ENCODE measurements around the gene NTM. TPM values are rescaled to one million over a fixed set of nuclear protein-coding genes. Genes with fewer than 3 reads are reported as not detected.

NTM gene
- total and polyA plus RNA-seq, 2 donors (not counting 3 experiments of a cell fraction or from before 2014, with no cell fraction given): 1.00 to 1.1 TPM

- Histone ChIP-seq H3K36me3 (ENCODE audit: control insufficient read depth in 2 of 2, extremely low read depth in 1 of 2, insufficient read depth in 2 of 2, low read length in 2 of 2) (no peaks in the 10 kb centered on the region), H3K27ac (ENCODE audit: insufficient read depth, low read depth, low read length) (no peak overlapping the region), H4K20me1 (replicated peaks; ENCODE audit: control insufficient read depth, extremely low read depth, insufficient read depth, low read length) (no peaks in the 10 kb centered on the region), H3K9ac (replicated peaks; ENCODE audit: extremely low read depth, insufficient read depth, low read length) (no peak overlapping the region), H3K4me2 (ENCODE audit: insufficient read depth, low read length) (no peak overlapping the region), H3K27me3 (ENCODE audit: control insufficient read depth in 2 of 2, insufficient read depth in 2 of 2, low read length in 2 of 2) (no peaks in the 10 kb centered on the region), H3K79me2 (ENCODE audit: control insufficient read depth, insufficient read depth, low read length) (no peaks in the 10 kb centered on the region), H3K9me1 (replicated peaks; ENCODE audit: control insufficient read depth, extremely low read depth, insufficient read depth, low read length) (no peaks in the 10 kb centered on the region), H3K4me1 (ENCODE audit: control insufficient read depth, extremely low read depth, insufficient read depth, low read length) (no peaks in the 10 kb centered on the region), H3K4me3 (replicated peaks in 1 of 3; ENCODE audit: insufficient read depth in 1 of 3, low read depth in 1 of 3, low read length in 3 of 3) (no peak overlapping the region), H2AFZ (ENCODE audit: low read depth, low read length) (no peak overlapping the region), H3K9me3 (replicated peaks; ENCODE audit: control insufficient read depth, insufficient read depth, low read length) (no peaks in the 10 kb centered on the region)
- BruUV-seq (replicated peaks): no TSS peak
- TF ChIP-seq POLR2A (IDR thresholded peaks at IDR 0.05; ENCODE audit: low read depth, low read length) (no peak), POLR2AphosphoS5 (IDR thresholded peaks at IDR 0.05; ENCODE audit: insufficient read depth, low read depth, low read length) (no peak), JUN (IDR thresholded peaks at IDR 0.05; ENCODE audit: borderline replicate concordance, insufficient read depth, insufficient read length, low read depth) (no peak), FOS (IDR thresholded peaks at IDR 0.05; ENCODE audit: borderline replicate concordance, insufficient read depth, low read length) (no peak), EZH2 (IDR thresholded peaks at IDR 0.05; ENCODE audit: borderline replicate concordance, low read depth, low read length, severe bottlenecking) (no peak), MAX (IDR thresholded peaks at IDR 0.05; ENCODE audit: insufficient read depth, insufficient read length) (no peak), MYC (IDR thresholded peaks at IDR 0.05; ENCODE audit: low read depth, low read length) (no peak), GATA2 (IDR thresholded peaks at IDR 0.05; ENCODE audit: insufficient read depth, insufficient read length, low read depth, low read length) (no peak)
- TF ChIP-seq, protein P1, sequence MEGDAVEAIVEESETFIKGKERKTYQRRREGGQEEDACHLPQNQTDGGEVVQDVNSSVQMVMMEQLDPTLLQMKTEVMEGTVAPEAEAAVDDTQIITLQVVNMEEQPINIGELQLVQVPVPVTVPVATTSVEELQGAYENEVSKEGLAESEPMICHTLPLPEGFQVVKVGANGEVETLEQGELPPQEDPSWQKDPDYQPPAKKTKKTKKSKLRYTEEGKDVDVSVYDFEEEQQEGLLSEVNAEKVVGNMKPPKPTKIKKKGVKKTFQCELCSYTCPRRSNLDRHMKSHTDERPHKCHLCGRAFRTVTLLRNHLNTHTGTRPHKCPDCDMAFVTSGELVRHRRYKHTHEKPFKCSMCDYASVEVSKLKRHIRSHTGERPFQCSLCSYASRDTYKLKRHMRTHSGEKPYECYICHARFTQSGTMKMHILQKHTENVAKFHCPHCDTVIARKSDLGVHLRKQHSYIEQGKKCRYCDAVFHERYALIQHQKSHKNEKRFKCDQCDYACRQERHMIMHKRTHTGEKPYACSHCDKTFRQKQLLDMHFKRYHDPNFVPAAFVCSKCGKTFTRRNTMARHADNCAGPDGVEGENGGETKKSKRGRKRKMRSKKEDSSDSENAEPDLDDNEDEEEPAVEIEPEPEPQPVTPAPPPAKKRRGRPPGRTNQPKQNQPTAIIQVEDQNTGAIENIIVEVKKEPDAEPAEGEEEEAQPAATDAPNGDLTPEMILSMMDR (IDR thresholded peaks at IDR 0.05; ENCODE audit: extremely low read depth in 1 of 2, insufficient read depth in 1 of 2, low read depth in 1 of 2, low read length in 2 of 2): no peak
- intact Hi-C loops (cut with micrococcal nuclease): no loop called here
- no peak for DNase-seq (ENCODE audit: low read depth, low spot score)
- ChIA-PET CTCF (no interaction called here), POLR2A (no interaction called here)
- dilution Hi-C loops (cut with MboI; ENCODE audit: extremely low pct_ligation_motif_present, low sequenced_read_pairs): no loop called here
- FAIRE-seq: no peak
These were observed 43.6 kb upstream of the NTM start for GRCh38 chr11:131326829-131327228.

Measured in endothelial cell of umbilical vein (primary cell).